CD1c-positive myeloid dendritic cell (primary cell): ENCODE results near the gene GIMAP1.
"Not testable (repeated sequence)": the region's sequence is repeated elsewhere in the genome, so short reads cannot be mapped to it uniquely, and the experiment has no call there.

ENCODE experiments used
- DNase-seq: peaks from one replicate; pipeline ENCODE4 v3.0.0-alpha.2; 2016; ENCODE audit errors: extremely low spot score

Gene GIMAP1

DNA sequence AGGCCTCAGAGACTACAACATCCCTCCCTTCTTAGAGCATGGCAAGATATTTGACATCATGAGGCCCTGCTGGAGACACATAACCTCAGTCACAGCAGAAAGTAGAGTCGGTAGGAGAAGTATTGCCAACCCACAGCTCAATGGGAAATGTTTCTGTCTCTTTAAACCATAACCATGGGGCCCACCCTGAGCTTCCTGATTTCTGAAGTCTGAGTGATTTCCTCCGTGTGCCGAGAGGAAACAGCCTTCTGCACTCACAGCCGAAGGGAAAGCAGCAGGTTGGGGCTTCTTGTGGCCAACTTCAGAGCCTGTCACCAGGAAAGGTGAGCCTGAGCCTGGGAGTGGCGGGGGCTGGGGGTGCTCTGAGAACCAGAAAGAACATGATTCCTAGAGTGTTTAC is at the start of gene GIMAP1:
GIMAP1 (plus strand) TSS at position 246 of the 400 bp plus-strand sequence. CDS start 2,435 bp downstream, outside the sequence.
- peak; percentile 72 for DNase-seq

DNA sequence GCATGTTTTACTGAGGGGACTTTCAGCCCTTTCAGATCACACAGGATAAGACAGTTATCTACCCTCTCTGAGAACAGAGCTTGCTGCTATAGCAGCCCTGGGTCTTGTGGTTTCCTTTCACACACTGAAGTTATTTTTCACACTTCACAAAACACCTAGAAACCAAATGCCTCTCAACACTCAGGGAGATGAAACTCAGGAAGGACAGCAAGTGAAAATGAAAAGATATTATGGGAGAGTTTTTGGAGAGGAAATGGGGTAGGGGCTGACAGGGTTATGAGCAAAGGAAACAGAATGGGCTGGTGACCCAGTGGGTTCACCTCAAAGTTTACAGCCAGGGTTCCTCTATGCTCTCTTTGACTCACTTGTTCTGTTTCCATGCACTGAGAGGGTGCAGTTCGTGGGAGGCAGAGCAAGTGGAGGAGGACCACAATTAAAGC is 47.9 kb upstream of the GIMAP1 start:
- DNase-seq: peak; percentile 37

DNA sequence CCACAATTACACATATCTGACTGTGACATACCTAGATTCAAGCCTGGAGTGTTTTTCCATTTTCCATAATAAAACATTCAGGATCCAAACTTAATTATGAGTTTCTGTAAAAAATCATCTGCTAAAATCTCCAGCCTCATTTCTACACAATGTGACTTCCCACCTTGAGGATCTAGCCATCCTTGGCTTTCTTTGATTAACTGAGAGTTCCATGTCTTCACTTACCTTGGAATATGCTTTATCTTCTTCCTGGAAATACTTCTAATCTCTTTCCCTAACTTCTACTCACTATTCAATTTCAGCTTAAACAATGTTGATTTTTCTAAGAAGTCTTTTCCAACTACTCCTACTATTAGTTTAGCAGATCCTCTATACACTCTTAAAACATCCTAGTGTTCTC is 47.4 kb upstream of the GIMAP1 start:
- no peak for DNase-seq

DNA sequence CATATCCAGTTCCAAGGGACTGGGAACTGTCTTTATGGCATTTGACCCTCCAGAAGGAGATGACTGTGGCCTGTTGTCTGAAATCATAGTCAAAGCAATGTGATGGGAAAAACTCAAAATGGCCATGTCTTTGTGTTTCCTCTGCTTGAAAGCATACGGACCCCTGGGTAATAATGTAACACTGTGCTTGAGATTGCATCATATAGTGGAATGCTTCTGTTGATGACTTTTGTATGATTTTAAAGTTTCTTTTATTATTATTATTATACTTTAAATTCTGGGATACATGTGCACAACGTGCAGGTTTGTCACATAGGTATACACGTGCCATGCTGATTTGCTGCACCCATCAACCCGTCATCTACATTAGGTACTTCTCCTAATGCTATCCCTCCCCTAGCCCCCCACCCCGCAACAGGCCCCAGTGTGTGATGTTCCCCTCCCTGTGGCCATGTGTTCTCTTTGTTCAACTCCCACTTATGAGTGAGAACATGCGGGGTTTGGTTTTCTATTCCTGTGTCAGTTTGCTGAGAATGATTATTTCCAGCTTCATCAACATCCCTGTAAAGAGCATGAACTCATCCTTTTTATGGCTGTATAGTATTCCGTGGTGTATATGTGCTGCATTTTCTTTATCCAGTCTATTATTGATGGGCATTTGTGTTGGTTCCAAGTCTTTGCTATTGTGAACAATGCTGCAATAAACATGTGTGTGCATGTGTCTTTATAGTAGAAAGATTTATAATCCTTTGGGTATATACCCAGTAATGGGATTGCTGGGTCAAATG is 44.4 kb upstream of the GIMAP1 start:
- DNase-seq: not testable (repeated sequence)

DNA sequence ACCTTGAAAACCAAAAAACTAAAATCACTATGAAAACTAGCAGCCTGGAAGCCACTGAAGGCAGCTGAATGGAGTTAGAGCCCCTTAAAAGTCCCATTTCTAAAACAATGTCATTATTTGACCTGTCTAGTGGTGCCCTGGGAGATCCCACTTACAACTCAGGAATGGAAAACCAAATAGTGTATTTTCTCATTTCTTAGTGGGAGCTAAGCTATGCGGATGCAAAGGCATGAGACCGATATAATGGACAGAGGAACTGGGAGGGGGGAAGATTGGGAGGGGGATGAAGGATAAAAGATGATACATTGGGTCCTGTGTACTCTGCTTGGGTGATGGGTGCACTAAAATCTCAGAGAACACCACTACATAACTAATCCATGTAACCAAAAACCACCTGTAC is 40.7 kb upstream of the GIMAP1 start:
- DNase-seq: no peak

DNA sequence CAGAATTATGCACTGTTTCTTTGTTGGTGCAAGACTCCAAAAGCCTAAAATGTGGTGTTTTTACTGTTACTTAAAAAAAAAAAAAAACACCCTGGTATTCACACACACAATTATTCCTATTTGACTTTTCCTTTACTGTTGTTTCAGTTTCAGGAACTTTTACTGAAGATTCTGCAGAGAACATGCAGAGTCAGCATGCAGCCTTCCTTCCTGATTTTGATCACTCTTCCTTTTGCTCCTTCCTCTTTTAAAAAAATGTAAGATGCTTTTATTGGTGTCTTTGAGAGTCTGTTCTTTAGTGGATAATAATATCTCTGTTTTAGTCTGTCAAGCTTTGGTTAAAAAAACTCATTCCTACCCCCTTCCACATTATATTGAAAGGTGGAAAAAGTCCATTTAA is 40.1 kb upstream of the GIMAP1 start:
- DNase-seq: peak; percentile 59

DNA sequence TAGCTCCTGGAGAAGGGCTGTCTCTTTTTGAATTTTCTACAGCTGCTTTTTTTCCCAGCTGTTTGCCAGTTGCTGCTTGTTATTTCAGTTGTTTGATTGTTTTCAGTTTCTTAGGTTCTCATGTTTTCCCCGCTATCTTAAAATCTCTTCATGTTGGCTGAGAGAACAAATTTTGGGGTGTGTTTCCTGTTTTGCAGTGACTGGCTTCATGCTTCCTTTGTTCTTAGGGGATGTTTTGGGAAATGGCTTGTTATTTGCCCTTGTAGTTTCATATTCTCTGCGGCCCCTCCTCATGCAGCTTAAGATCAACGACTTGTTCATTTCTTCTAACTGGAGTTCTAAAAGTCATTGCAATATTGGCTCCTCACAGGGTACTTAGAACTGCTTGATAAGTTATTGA is 39.6 kb upstream of the GIMAP1 start:
- not testable (repeated sequence) for DNase-seq

DNA sequence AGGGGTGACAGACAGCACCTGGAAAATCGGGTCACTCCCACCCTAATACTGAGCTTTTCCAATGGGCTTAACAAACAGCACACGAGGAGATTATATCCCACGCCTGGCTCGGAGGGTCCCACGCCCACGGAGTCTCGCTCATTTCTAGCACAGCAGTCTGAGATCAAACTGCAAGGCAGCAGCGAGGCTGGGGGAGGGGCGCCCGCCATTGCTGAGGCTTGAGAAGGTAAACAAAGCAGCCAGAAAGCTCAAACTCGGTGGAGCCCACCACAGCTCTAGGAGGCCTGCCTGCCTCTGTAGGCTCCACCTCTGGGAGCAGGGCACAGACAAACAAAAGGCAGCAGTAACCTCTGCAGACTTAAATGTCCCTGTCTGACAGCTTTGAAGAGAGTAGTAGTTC is 37.8 kb upstream of the GIMAP1 start:
- not testable (repeated sequence) for DNase-seq

DNA sequence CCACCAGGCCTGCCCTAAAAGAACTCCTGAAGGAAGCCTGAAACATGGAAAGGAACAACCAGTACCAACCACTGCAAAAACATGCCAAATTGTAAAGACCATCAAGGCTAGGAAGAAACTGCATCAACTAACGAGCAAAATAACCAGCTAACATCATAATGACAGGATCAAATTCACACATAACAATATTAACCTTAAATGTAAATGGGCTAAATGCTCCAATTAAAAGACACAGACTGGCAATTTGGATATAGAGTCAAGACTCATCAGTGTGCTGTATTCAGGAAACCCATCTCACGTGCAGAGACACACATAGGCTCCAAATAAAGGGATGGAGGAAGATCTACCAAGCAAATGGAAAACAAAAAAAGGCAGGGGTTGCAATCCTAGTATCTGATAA is 36.0 kb upstream of the GIMAP1 start:
- DNase-seq: not testable (repeated sequence)

DNA sequence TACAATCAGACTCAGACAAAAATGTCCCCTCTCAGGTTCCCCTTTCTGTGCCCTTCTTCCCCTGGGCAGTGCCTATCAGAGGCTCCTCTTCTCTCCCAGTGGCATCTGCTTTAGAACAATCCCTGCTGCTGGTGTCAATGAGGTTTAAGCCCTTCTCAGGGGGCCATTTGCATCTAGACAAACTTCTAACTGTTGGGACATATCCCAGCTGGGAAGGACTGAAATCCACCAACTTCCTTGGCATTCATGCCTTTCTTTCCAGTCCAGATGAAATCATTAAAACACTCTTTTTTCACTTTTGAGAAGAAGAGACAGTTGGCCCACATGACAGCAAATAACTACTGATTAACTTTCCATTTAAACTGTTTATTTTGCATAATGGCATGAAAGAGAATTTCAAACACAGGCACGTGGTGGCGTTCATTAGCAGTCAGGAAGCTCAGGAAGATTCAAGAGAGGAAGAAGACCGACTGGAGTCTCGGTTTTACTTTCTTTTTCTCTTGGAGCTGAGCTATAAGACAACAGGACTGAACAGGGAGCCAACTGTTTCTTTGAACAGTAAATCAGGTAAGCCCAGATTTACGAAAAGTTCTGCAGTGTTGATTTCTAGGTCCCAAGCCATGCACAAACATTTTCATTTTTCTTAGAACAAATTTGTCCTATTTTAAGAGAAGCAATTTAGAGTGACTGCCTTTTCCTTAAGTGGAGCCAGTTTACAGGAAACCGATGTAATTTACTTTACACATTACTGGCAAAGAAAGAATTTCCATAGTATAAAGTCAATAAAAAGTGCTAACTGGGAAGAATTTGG is 31.0 kb upstream of the GIMAP1 start, which contains the start of gene GIMAP2:
GIMAP2 (plus strand) TSS at position 488 of the 811 bp plus-strand sequence. CDS start 1,354 bp downstream, outside the sequence.
- DNase-seq: peak; percentile 62

DNA sequence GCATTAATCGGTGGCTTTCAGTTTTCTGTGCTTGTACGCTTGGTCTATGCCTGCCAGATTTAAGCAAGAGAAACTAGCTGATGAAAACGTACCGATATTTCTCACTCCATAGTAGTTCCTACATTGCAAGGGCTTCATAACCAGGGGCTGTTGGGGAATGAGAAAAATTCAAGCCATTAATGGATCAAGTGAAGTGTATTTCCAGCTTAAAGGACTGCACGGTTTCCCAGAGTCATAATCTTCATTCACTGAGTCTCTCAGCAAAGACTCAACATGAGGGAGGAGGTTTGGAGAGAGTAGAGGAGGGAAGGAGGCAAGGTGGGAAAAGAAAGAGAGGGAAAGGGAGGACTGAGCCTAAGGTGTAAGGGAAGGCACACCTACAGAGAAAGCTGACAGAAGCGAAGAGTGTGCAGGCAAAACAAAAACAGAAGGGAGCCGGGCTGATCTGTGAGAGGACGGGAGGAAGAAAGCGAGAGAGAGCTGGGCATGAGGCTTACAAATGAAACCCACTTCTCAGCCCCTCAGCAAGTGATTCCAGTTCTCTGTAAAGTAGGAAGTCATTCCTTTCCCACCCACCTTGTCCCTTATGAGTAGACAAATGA is 30.3 kb upstream of the GIMAP1 start:
- peak; percentile 56 for DNase-seq

DNA sequence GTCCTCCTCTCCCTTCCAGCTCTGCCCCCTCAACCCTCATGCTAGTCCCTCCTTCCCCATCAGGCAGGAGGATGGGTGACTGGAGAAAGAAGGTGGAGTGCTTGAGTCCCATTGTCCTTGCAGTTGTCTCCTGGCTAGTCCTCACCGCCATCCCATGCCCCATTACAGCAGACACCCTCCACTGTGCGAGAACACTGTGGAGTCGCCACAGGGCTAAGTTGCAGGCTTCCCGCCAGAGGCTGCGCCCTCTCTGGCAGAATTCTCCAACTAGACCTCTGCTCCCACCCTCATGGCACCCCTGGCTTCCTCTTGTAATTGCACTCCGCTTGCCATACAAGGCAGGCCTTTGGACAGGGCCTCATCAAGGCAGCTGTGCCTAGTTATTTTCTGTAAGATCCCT is 27.8 kb upstream of the GIMAP1 start:
- DNase-seq: no peak

DNA sequence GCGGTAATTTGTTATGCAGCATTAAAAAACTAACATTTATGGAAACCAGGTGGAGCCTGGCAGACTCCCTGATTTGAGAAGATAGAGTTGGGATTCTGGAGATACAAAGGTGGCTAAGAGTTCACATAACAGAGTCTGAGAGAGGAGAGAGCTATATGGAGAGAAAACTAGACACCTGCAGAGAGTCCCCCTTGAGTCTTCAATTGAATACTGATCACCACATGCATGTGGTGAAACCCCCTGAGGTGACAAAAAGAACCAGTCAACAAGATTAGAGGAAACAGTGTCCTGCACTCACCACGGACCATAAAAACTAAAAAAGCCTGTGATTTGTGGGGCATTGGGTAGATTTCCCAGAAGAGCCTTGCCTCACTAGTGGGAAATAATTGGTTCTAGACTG is 20.8 kb upstream of the GIMAP1 start:
- DNase-seq: no peak

DNA sequence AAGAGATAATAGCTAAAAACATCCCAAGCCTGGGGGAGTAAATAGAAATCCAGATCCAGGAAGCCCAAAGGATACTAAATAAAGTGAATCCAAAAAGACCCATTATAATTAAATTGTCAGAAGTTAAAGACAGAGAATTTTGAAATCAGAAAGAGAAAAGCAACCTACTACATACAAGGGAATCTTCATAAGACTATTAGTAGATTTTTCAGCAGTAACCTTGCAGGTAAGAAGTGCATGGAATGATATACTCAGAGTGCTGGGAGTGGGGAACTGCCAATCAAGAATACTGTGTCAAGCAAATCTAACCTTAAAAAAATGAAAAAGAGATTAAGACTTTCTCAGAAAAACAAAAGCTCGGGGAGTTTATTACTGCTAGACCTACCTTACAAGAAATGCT is 13.2 kb upstream of the GIMAP1 start:
- no peak for DNase-seq

DNA sequence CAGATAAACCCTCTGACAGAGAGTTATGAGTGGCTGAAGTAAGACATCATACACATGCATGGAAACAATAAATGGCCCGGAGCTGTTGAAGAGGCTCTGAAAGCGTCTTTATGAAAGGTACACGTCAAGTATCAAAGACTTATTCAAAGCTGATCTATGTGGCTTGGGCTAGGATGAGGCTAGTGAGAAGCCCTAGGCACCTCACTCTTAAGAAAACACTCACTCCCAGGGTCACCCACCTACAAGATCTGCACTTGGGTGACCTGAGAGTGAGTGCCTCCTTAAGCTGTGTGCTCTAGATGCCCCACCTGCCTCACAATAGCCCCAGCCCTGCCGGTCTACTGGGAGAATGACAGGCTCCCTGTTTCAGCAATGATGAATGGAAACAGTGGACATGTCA is 1.1 kb upstream of the GIMAP1 start:
- no peak for DNase-seq

DNA sequence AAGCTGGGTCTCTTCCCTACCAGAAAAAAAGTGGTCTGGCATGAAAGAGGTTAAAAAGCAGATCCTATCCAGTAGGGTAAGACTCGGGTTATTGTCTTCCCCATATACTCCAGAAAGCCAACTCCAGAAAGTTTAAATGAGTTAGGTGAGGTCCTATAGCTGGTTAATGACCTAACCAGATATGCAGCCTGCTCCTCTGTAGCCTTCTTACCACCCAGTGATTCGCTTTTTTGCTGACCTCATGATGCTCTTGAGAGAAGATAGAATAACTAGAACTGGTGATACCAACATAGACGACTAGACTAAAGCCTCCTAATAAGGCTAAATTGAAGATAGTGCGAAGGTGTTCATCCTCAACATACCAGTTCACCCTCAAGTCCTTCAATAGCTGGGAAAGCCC is 675 bp upstream of the GIMAP1 start:
- DNase-seq: no peak

DNA sequence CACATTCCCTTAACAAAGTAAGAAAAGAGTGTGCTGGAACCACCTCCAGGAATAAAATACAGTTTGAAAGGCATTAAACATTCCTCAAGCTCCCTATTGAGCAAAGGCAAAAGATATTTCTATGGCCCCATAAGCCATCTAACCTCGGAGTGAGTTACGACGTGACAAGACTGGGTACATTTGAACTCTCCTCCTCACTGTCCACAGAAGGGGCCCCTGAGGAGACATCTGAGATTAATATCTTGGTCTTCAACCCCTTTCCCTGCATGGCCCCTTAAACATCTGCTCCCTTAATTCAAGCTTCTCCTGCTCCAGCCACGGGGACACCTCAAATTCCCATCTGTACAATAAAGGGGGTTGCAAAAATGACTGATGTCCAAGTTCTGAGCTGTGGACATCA is 526 bp downstream of the GIMAP1 start:
- no peak for DNase-seq

DNA sequence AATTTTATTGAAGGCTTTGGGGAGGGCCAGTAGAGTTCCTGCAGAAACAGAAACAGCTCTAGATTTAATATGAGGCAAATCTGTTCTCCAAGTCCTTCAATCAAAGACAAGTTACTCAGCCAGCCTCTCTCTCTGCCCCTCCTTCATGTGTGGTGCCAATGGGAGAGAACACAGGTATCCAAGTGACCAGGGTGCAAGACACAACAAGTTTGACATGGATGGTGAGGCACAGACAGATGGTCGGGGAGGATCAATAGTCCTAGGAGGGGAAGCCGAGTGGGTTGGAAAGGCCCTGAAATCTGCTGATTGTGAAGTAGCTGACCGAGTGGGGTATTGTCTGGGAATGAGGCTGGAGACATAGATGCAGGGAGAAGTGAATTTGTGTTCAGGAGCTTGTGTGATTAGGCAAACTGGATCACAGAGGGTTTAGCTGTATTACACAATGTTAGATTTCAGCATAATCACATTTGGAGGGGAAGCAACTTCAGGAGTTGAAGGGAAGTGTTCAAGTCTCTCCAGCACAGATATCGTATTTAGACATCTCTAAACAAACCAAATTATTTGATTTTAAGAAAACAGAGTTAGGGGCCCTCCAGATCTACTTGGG is 1.5 kb downstream of the GIMAP1 start:
- peak; percentile 66 for DNase-seq

DNA sequence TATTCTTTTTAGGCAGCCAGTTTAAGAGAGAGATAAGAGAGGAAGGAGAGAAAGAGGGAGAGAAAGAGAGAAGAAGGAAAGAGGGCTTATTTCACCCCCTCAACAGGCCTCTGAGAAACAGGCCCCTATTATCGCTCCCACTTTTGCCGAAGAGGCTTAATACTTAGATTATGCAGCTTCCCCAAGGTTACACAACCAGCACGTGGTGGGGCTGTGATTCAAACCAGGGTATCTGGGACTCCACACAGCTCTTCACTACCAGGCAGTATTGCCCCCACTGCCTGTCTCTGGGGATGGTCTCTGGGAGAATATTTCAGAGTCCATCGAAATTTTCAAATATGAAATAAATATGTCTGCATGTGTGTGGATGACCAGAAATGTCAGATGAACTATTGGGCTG is 3.0 kb downstream of the GIMAP1 start:
- DNase-seq: no peak

DNA sequence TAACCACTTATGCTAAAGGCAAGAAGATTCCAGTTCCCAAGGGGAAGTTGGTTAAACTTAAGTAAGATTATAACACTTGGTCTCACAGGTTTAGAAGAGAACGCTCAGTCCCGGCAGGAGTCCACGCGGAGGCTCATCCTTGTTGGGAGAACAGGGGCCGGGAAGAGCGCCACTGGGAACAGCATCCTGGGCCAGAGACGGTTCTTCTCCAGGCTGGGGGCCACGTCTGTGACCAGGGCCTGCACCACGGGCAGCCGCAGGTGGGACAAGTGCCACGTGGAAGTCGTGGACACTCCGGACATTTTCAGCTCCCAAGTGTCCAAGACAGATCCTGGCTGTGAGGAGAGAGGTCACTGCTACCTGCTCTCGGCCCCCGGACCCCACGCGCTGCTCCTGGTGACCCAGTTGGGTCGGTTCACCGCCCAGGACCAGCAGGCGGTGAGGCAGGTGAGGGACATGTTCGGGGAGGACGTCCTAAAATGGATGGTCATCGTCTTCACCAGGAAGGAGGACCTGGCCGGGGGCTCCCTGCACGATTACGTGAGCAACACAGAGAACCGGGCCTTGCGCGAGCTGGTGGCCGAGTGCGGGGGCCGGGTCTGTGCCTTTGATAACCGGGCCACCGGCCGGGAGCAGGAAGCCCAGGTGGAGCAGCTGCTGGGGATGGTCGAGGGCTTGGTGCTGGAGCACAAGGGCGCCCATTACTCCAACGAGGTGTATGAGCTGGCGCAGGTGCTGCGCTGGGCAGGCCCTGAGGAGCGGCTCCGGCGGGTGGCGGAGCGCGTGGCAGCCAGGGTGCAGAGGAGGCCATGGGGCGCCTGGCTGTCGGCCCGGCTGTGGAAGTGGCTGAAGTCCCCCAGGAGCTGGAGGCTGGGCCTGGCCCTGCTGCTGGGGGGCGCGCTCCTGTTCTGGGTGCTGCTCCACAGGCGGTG is 3.8 kb downstream of the GIMAP1 start:
- DNase-seq: no peak

DNA sequence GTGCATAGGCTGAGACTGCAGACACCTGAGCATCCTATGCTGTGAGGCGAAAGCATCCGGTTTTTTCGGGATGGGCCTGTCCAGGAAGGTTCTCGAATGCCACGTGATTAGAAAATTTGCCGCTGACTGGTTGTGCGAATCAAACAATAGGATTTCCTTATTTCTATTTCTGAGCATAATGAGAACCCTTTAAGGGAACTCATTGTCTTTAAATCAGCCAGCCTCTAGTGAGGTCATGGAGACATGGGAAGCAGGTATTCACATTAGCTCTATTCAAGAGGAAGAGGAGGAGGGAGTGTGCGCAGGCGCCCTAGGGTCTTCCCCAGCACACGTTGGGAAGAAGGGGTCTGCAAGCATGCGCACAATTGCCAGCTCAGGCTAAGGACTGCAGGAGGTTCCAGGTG is 5.6 kb downstream of the GIMAP1 start:
- DNase-seq: no peak
